Left hindlimb (tissue), 1 donor: Measurements from ENCODE around the gene GJA5.
"Not testable (repeated sequence)": the region's sequence is repeated elsewhere in the genome, so short reads cannot be mapped to it uniquely, and the experiment has no call there.

Experiments
- DNase-seq: peaks from one replicate; pipeline ENCODE4 v3.0.0-alpha.2; 2018

GJA5 gene

GRCh38 chr1:147762233-147763024, 2.0 kb upstream of the GJA5 start:
- DNase-seq, result no peak

GRCh38 chr1:147758379-147759100, 1.9 kb downstream of the GJA5 start:
- DNase-seq, result no peak

GRCh38 chr1:147757015-147757990, 3.1 kb downstream of the GJA5 start:
- no peak for DNase-seq

GRCh38 chr1:147756341-147756740, 4.1 kb downstream of the GJA5 start:
- DNase-seq, result no peak

GRCh38 chr1:147754661-147755060, 5.7 kb downstream of the GJA5 start:
- DNase-seq, result no peak

GRCh38 chr1:147753081-147753480, 7.3 kb downstream of the GJA5 start:
- DNase-seq, result no peak

- DNase-seq, result no peak
These were observed 7.9 kb downstream of the GJA5 start for GRCh38 chr1:147752511-147752910.

GRCh38 chr1:147751346-147751745, 9.1 kb downstream of the GJA5 start:
- no peak for DNase-seq

- no peak for DNase-seq
These were observed 9.7 kb downstream of the GJA5 start for GRCh38 chr1:147750618-147751217.

- no peak for DNase-seq
These were observed 10.6 kb downstream of the GJA5 start for GRCh38 chr1:147749792-147750191.

- DNase-seq, result no peak
These were observed 11.6 kb downstream of the GJA5 start for GRCh38 chr1:147748676-147749350.

GRCh38 chr1:147747966-147748365, 12.4 kb downstream of the GJA5 start:
- no peak for DNase-seq

- no peak for DNase-seq
These were observed 15.1 kb downstream of the GJA5 start for GRCh38 chr1:147745271-147745670.

- DNase-seq, result no peak
These were observed 19.3 kb downstream of the GJA5 start for GRCh38 chr1:147741065-147741464.

GRCh38 chr1:147740391-147740790, 20.0 kb downstream of the GJA5 start:
- no peak for DNase-seq

- no peak for DNase-seq
These were observed 21.5 kb downstream of the GJA5 start for GRCh38 chr1:147738739-147739476.

GRCh38 chr1:147738129-147738528, 22.3 kb downstream of the GJA5 start:
- DNase-seq, result no peak

GRCh38 chr1:147736883-147737282, 23.5 kb downstream of the GJA5 start:
- no peak for DNase-seq

GRCh38 chr1:147735423-147735822, 25.0 kb downstream of the GJA5 start:
- DNase-seq, result no peak

GRCh38 chr1:147734291-147734841, 26.0 kb downstream of the GJA5 start:
- not testable (repeated sequence) for DNase-seq

GRCh38 chr1:147729315-147729714, 31.1 kb downstream of the GJA5 start:
- DNase-seq, result no peak
